K562 (cell line): ENCODE measurements around the gene LIFR. TPM values are rescaled to one million over a fixed set of nuclear protein-coding genes. Genes with fewer than 3 reads are reported as not detected.

Source experiments
- ATAC-seq: fragments of 200-7000 bp; cut with Tn5 transposase; 3 replicates; pipeline ENCODE4 v1.9.1; 2020; ENCODE audit warnings: moderate library complexity
- BruUV-seq: library from RNA; stranded (reverse); fragments of 400-500 nt; replicated peaks from 2 replicates; lab custom pipeline; 2021; lab: Mats Ljungman, UMichigan
- CTCF ChIA-PET: fragments of 300-600 bp; formaldehyde crosslinking; extraction: SDS; loops from one replicate; lab custom pipeline; 2021; ENCODE audit warnings: low intra/inter-chr PET ratio; lab: Yijun Ruan, JAX
- POLR2A ChIA-PET: fragments of 300-600, 350-650 bp; sonication (Branson Sonifier 250); formaldehyde crosslinking; extraction: SDS; loops from one replicate; lab custom pipeline; 2021; ENCODE audit warnings: antibody characterized with exemption, inconsistent platforms; lab: Yijun Ruan, JAX
- DNase-seq, 4 experiments: peaks; one replicate each; pipeline versions ENCODE4 v3.0.0 to v3.0.0-alpha.2; 2011 to 2018; ENCODE audit warnings: low spot score in 3 of 4, mixed read lengths in 3 of 4; ENCODE audit errors: extremely low read depth in 1 of 4
- FAIRE-seq: peaks from 2 replicates; lab custom pipeline; 2011; peaks lifted over from hg19 to GRCh38; lab: Jason Lieb, UNC
- H2AFZ ChIP-seq: 2 replicates; pipeline ENCODE4 v1.6.0; 2011; ENCODE audit warnings: low read depth, low read length, control low read depth, inconsistent platforms
- H3K27ac ChIP-seq: fragments of 200-600 bp; 3 replicates; pipeline ENCODE4 v1.8.0; 2011; ENCODE audit warnings: low read depth, mild to moderate bottlenecking, control low read depth, inconsistent platforms, low read length, moderate library complexity, mixed read lengths; ENCODE audit errors: extremely low read depth
- H3K27me3 ChIP-seq, 2 experiments: fragments of 300-600 bp in 1 of 2; 2 replicates in 1 of 2; 3 replicates in 1 of 2; pipeline versions ENCODE4 v1.6.0 to v1.8.0; 2011; ENCODE audit warnings: inconsistent platforms in 2 of 2, low read length in 2 of 2, mild to moderate bottlenecking in 1 of 2, mixed read lengths in 1 of 2, moderate library complexity in 1 of 2; ENCODE audit not compliant: control insufficient read depth in 2 of 2, insufficient read depth in 2 of 2
- H3K36me3 ChIP-seq: fragments of 300-600 bp; 3 replicates; pipeline ENCODE4 v1.8.0; 2011; ENCODE audit warnings: mild to moderate bottlenecking, low read length, inconsistent platforms; ENCODE audit not compliant: control insufficient read depth, insufficient read depth
- H3K4me1 ChIP-seq, 2 experiments: fragments of 200-600 bp in 1 of 2; replicated peaks in 1 of 2; 2 replicates in 1 of 2; 3 replicates in 1 of 2; pipeline versions ENCODE4 v1.5.1 to v1.8.0; 2011; ENCODE audit warnings: inconsistent platforms in 2 of 2, low read length in 2 of 2, mild to moderate bottlenecking in 1 of 2, mixed read lengths in 1 of 2, moderate library complexity in 1 of 2; ENCODE audit not compliant: control insufficient read depth in 2 of 2, insufficient read depth in 2 of 2
- H3K4me2 ChIP-seq: 2 replicates; pipeline ENCODE4 v1.6.1; 2011; ENCODE audit warnings: low read length, control low read depth, inconsistent platforms, mixed read lengths; ENCODE audit not compliant: insufficient read depth
- H3K4me3 ChIP-seq: fragments of 200-600 bp; sonication (generic), shearing (Covaris generic); 2 replicates; pipeline ENCODE4 v1.5.1; 2016; ENCODE audit warnings: control low read depth, inconsistent platforms
- H3K79me2 ChIP-seq: fragments of 200-600 bp; 3 replicates; pipeline ENCODE4 v1.8.0; 2011; ENCODE audit warnings: low read length, inconsistent platforms; ENCODE audit not compliant: control insufficient read depth, insufficient read depth
- H3K9ac ChIP-seq, 2 experiments: 2 replicates each; pipeline versions ENCODE4 v1.6.0 to v1.6.1; 2011; ENCODE audit warnings: low read depth in 2 of 2, low read length in 2 of 2, control low read depth in 1 of 2, inconsistent platforms in 1 of 2, mild to moderate bottlenecking in 1 of 2, mixed read lengths in 1 of 2; ENCODE audit not compliant: insufficient read depth in 1 of 2
- H3K9me1 ChIP-seq: one replicate; pipeline ENCODE4 v1.6.0; 2011; ENCODE audit warnings: inconsistent platforms, mild to moderate bottlenecking, low read length, moderate library complexity; ENCODE audit not compliant: control insufficient read depth, insufficient read depth
- H3K9me3 ChIP-seq: replicated peaks from 2 replicates; pipeline ENCODE4 v1.5.1; 2011; ENCODE audit warnings: low read depth, low read length, inconsistent platforms; ENCODE audit not compliant: control insufficient read depth, insufficient read depth
- H4K20me1 ChIP-seq: replicated peaks from 2 replicates; pipeline ENCODE4 v1.6.1; 2011; ENCODE audit warnings: low read length, inconsistent platforms, mixed read lengths; ENCODE audit not compliant: control insufficient read depth, insufficient read depth
- CEBPB ChIP-seq: fragments of 450-650 bp; IDR thresholded peaks from 2 replicates; pipeline ENCODE4 v1.6.1; 2016; ENCODE audit warnings: missing genetic modification characterization, missing compliant biosample characterization
- FOSL1 ChIP-seq: fragments of 200-800 bp; sonication (Bioruptor generic); conservative IDR thresholded peaks from 2 replicates; pipeline ENCODE4 v1.6.1; 2016; ENCODE audit warnings: missing genetic modification characterization, missing compliant biosample characterization
- FOXJ3 ChIP-seq: sonication (generic); formaldehyde crosslinking; IDR thresholded peaks from 2 replicates; pipeline ENCODE4 v1.4.0; 2020; ENCODE audit warnings: mild to moderate bottlenecking, missing genetic modification reagents
- GATAD2B ChIP-seq: fragments of 450-650 bp; IDR thresholded peaks from 2 replicates; pipeline ENCODE4 v1.6.1; 2017; ENCODE audit warnings: mild to moderate bottlenecking, borderline replicate concordance
- HES1 ChIP-seq: fragments of 450-650 bp; IDR thresholded peaks from 2 replicates; pipeline ENCODE4 v1.6.1; 2016; ENCODE audit warnings: low read depth, mild to moderate bottlenecking, moderate library complexity
- NELFE ChIP-seq: IDR thresholded peaks from 2 replicates; pipeline ENCODE4 v1.6.1; 2011; ENCODE audit warnings: mild to moderate bottlenecking; ENCODE audit not compliant: insufficient read depth, insufficient read length
- PML ChIP-seq: IDR thresholded peaks from 2 replicates; pipeline ENCODE4 v1.6.1; 2012; ENCODE audit warnings: low read length, inconsistent platforms
- SMAD3 ChIP-seq: fragments of 450-650 bp; formaldehyde crosslinking; conservative IDR thresholded peaks from 2 replicates; pipeline ENCODE4 v1.4.0; 2020; ENCODE audit warnings: mild to moderate bottlenecking
- TFE3 ChIP-seq: fragments of 450-650 bp; formaldehyde crosslinking; IDR thresholded peaks from 2 replicates; pipeline ENCODE4 v1.4.0; 2020; ENCODE audit warnings: mild to moderate bottlenecking, mixed read lengths
- ZFX ChIP-seq: sonication (generic); formaldehyde crosslinking; IDR thresholded peaks from 2 replicates; pipeline ENCODE4 v1.8.0; 2022; ENCODE audit warnings: mild to moderate bottlenecking, missing genetic modification reagents, moderate library complexity
- ZNF277 ChIP-seq: fragments of 250-450 bp; sonication (Bioruptor Pico); IDR thresholded peaks from 2 replicates; pipeline ENCODE4 v1.8.0; 2022; ENCODE audit warnings: inconsistent platforms, mild to moderate bottlenecking, moderate library complexity, borderline replicate concordance
- ZNF764 ChIP-seq: fragments of 250-450 bp; sonication (Bioruptor Pico); IDR thresholded peaks from 2 replicates; pipeline ENCODE4 v1.4.0; 2020; ENCODE audit warnings: low read depth, mild to moderate bottlenecking, moderate library complexity
- WGBS: fragments of 100-300 bp; shearing (Covaris generic); methylation state at CpG from one replicate; pipeline ENCODE4 v1.1.6; 2016; ENCODE audit warnings: low coverage, mixed read lengths; ENCODE audit not compliant: insufficient coverage; ENCODE audit errors: missing lambda C conversion rate; 5-methylcytosine and 5-hydroxymethylcytosine counted together
- in situ Hi-C: fragments of 300-500 bp; cut with MboI; formaldehyde crosslinking; loops from 4 replicates; pipeline ENCODE4 v1.15.0; 2018; ENCODE audit warnings: inconsistent platforms, mixed read lengths
- intact Hi-C: fragments of 100-400 bp; cut with micrococcal nuclease; formaldehyde crosslinking; loops from 2 replicates; pipeline ENCODE4 v1.14.2; 2022
- polyA plus RNA-seq, 8 experiments: library from polyadenylated mRNA; depleted of rRNA in 4 of 8; stranded (reverse) in 5 of 8; unstranded in 3 of 8; fragments of >200 nt; fragmentation: Nextera tagmentation in 2 of 8; fragmentation: Illumina TruSeq in 1 of 8; extraction: Ambion mirVana in 2 of 8; extraction: Trizol in 1 of 8; gene quantifications; 2 replicates each; pipeline versions ENCODE4 v1.2.1 to v1.2.3, GENCODE V29; 2011 to 2014; ENCODE audit warnings: inconsistent platforms in 1 of 8, missing spikeins in 1 of 8
- total RNA-seq, 7 experiments: library from RNA; depleted of rRNA in 6 of 7; stranded (reverse); fragments of >200 nt in 6 of 7; fragmentation: Illumina TruSeq in 2 of 7; extraction: Trizol in 2 of 7; gene quantifications; 2 replicates each; pipeline versions ENCODE4 v1.2.1 to v1.2.3, GENCODE V29; 2011 to 2021; ENCODE audit warnings: low replicate concordance in 1 of 7

Gene LIFR
- total and polyA plus RNA-seq, 9 of the 15 experiments (the other 6 are each of a cell fraction or from before 2014, with no cell fraction given), result 0.43 to 5.7 (median 3.3) TPM

GRCh38 chr5:38455796-38456330, 100.6 kb downstream of the LIFR start:
- Histone ChIP-seq H3K9me3 (no peaks in the 10 kb centered on the region), H3K79me2 (no peaks in the 10 kb centered on the region), H3K4me2 (no peak overlapping the region), H3K4me1 (no peaks in the 10 kb centered on the region), H3K9ac (no peak overlapping the region), H3K27ac (no peak overlapping the region), H3K4me3 (no peak overlapping the region), H3K27me3 (peaks cover 25 to 45% of the 10 kb centered on the region in 2 experiments), H2AFZ (no peak overlapping the region), H4K20me1 (no peaks in the 10 kb centered on the region), H3K36me3 (no peaks in the 10 kb centered on the region), H3K9me1 (no peaks in the 10 kb centered on the region)
- CTCF ChIA-PET, result no interaction called here
- 4% methylated on average over 8 of the region's 8 CpGs for WGBS
- no TSS peak for BruUV-seq
- ATAC-seq (no peak), DNase-seq (no peak), FAIRE-seq (no peak)
- intact Hi-C loops (no loop called here), in situ Hi-C loops (no loop called here)
- TF ChIP-seq HES1 (no peak), CEBPB (no peak), ZNF277 (CRISPR knock-in tag) (no peak), SMAD3 (CRISPR knock-in tag) (no peak), NELFE (no peak), PML (no peak), FOSL1 (tag) (no peak), GATAD2B (no peak), FOXJ3 (CRISPR knock-in tag) (no peak), TFE3 (no peak), ZFX (no peak), ZNF764 (no peak)
- POLR2A ChIA-PET, result interaction anchor here (0.6 to 1.0 kb wide), 4 partner anchors 10 to 224 kb away, joined by 3 read pairs; no protein-coding TSS in a partner anchor
